ENCODE data around the gene DNASE1L1. TPM values are rescaled to one million over a fixed set of nuclear protein-coding genes. Genes with fewer than 3 reads are reported as not detected.

The DNASE1L1 gene
- total RNA-seq, 1 donor from 2014 or later, result 52.5 TPM

DNA sequence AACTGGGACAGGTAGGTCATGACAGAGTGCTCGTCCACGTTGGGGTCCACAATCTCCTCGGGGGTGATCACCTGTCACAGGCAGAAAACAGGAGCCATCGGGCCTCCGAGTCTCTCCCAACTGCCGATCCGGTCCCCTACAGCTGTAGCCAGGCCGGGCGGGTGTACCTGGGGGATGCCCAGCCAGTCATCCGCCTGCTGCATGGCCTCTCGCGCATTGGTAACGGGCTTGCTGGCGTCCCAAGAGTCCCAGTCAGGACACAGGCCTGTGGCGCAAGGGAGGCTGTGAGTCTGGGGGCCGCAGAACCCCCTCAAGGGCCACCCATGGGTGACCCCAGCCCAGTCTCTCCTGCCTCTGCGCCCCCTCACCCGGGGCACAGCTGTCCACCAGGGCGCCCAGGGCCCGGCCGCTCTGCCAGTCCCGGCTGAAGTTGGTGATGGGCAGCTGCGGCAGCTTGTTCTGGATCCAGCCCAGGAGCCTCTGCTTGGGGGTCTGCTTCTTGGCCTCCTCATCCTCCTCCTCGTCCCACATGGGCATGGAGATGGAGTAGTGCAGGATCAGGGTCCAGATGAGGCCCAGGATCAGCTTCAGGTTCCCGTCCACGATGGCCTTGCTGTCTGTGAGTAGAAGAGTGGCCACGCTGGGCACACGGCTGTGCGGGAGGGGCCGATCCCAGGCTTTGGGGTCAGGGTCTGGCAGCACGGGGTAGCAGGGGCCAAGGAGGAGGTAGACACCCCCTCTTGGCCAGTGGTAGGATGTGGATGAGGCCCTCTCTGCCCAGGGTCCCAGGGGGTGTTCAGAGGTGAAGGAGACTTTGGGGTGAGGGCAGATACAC lies 41.4 kb downstream of the DNASE1L1 start:
- intact Hi-C loops (cut with DNase I), result no loop called here

GRCh38 chrX:154366666-154367055 lies 42.4 kb downstream of the DNASE1L1 start:
- H3K9me3 ChIP-seq, result no peaks in the 10 kb centered on the region
- DNase-seq (ENCODE audit: low spot score in 2 of 2), result no peak
- intact Hi-C loops (cut with DNase I), result no loop called here
- peaks cover 67 to 83% of the 10 kb centered on the region in 2 donors for H3K36me3 ChIP-seq
- peak overlapping the region; percentile 91 to 94 for H3K27ac ChIP-seq
- H3K4me3 ChIP-seq, result peak overlapping the region in 1 of 2 donors; percentile 91
- peaks cover 7 to 12% of the 10 kb centered on the region in 2 donors for H3K4me1 ChIP-seq
- TF ChIP-seq, protein P1, sequence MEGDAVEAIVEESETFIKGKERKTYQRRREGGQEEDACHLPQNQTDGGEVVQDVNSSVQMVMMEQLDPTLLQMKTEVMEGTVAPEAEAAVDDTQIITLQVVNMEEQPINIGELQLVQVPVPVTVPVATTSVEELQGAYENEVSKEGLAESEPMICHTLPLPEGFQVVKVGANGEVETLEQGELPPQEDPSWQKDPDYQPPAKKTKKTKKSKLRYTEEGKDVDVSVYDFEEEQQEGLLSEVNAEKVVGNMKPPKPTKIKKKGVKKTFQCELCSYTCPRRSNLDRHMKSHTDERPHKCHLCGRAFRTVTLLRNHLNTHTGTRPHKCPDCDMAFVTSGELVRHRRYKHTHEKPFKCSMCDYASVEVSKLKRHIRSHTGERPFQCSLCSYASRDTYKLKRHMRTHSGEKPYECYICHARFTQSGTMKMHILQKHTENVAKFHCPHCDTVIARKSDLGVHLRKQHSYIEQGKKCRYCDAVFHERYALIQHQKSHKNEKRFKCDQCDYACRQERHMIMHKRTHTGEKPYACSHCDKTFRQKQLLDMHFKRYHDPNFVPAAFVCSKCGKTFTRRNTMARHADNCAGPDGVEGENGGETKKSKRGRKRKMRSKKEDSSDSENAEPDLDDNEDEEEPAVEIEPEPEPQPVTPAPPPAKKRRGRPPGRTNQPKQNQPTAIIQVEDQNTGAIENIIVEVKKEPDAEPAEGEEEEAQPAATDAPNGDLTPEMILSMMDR (IDR thresholded peaks at IDR 0.05), result no peak
- no peaks in the 10 kb centered on the region for H3K27me3 ChIP-seq

More for the DNA sequence above, 41.4 kb downstream of the DNASE1L1 start:
- H3K4me3 ChIP-seq, result peak overlapping the region; percentile 64 to 91
- H3K27ac ChIP-seq, result peak overlapping the region; percentile 91 to 94
- H3K27me3 ChIP-seq, result no peaks in the 10 kb centered on the region
- no peak for DNase-seq (ENCODE audit: low spot score in 2 of 2)
- H3K36me3 ChIP-seq, result peaks cover 64 to 81% of the 10 kb centered on the region in 2 donors
- TF ChIP-seq, protein P1 (IDR thresholded peaks at IDR 0.05), result no peak
- H3K9me3 ChIP-seq, result no peaks in the 10 kb centered on the region
- H3K4me1 ChIP-seq, result peaks cover 7 to 12% of the 10 kb centered on the region in 2 donors

DNA sequence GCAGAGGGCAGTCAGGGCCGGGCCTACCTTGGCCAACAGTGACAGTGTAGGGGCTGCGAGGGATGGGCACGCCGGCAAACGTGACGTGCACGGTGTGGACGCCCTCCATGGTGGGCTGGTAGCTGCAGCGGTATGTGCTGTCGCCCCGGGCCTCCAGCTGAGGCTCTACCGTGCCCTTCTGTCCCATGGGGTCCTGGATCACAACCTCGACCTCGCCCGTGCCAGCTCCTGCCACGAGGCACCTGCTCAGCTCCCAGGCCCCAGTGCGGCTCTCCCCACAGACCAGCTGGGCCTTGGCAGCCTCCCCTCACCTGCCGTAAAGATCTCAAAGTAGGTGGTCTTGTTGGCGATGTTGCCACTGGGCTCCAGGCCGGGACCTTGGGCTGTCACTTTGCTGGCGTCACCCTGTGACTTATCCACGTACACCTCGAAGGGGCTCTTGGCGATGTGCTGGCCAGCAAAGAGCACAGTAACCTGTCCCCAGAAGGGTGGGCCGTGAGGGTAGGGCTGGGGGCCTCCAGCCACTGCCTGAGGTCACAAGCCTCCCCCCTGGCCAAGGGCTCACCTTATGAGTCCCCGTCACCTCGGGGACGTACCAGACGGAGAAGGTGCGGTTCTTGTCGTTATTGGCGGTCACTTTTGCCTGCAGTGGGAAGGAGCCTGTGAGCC lies 42.9 kb downstream of the DNASE1L1 start:
- TF ChIP-seq, protein P1 (IDR thresholded peaks at IDR 0.05), result no peak
- peak overlapping the region in 1 of 2 donors; percentile 91 for H3K4me3 ChIP-seq
- no peak for DNase-seq (ENCODE audit: low spot score in 2 of 2)
- H3K36me3 ChIP-seq, result peaks cover 72 to 87% of the 10 kb centered on the region in 2 donors
- H3K27ac ChIP-seq, result peak overlapping the region; percentile 91 to 94
- H3K27me3 ChIP-seq, result no peaks in the 10 kb centered on the region
- intact Hi-C loops (cut with DNase I), result no loop called here
- no peaks in the 10 kb centered on the region for H3K9me3 ChIP-seq
- peaks cover 7 to 12% of the 10 kb centered on the region in 2 donors for H3K4me1 ChIP-seq

DNA sequence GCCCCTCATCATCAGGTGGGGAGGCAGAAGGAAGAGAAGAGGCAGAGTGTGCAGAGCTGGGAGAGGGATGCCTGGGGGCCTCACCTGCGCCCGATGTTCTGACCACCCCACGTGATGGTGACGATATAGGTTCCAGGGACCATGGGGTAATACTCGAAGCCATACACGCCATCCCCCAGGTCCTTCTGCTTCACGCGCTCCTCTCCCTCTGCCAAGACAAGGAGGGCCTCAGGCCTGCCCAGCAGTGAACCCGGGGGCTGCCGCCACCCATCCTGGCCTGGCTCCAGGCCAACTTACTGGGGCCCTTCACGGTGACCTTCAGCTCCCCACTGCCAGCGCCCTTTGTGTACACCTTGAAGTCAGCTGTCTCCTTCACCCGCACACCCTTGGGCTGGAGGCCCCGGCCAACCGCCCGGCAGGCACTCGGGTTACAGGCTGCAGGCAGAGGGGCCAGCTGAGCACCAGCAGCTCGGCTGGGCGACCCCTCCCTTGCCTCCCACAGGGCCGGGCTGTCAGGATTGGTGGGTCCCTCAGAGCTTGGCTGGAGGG lies 43.9 kb downstream of the DNASE1L1 start:
- Histone ChIP-seq H3K9me3 (no peaks in the 10 kb centered on the region), H3K4me1 (peaks cover 7 to 15% of the 10 kb centered on the region in 2 donors), H3K27ac (peak overlapping the region; percentile 20 to 94), H3K4me3 (peak overlapping the region in 1 of 2 donors; percentile 91), H3K27me3 (no peaks in the 10 kb centered on the region), H3K36me3 (peaks cover 68 to 84% of the 10 kb centered on the region in 2 donors)
- no peak for DNase-seq (ENCODE audit: low spot score in 2 of 2)
- intact Hi-C loops (cut with DNase I), result no loop called here
- TF ChIP-seq, protein P1 (IDR thresholded peaks at IDR 0.05), result no peak

DNA sequence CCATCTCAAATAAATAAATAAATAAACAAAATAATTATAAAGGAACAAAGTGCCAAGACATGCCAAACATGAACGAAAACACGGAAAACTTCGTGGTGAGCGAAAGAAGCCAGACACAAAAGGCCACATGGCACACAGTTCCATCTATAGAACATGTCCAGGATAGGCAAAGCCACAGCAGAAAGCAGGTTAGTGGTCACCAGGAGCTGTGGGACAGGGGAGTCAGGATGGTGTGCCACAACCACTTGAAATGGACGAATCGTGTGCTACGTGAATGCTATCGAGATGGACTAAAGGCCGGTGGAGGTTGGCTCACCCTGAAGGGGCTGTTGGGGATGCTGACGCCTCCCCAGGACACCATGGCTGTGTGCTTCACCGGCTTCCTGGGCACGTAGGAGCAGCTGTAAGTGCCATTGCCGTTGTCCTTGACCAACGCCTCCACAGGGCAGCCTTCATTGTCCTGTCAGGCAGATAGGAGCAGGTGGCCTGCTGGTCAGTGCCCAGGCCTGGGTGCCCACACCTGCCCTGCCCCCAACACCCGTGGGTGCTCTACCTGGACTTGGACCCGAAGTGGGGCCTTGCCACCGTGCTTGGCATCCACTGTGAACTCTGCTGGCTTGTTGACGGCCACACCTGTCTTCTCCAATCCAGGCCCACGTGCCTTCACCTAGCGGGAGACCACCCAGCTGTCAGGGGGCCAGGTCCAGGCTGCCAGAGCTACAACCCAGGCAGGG lies 45.2 kb downstream of the DNASE1L1 start:
- peak overlapping the region in 1 of 2 donors; percentile 27 for H3K27ac ChIP-seq

More for the DNA sequence above, 45.2 kb downstream of the DNASE1L1 start:
- Histone ChIP-seq H3K27me3 (no peaks in the 10 kb centered on the region), H3K4me1 (peaks cover 7 to 20% of the 10 kb centered on the region in 2 donors), H3K9me3 (no peaks in the 10 kb centered on the region), H3K36me3 (peaks cover 76 to 89% of the 10 kb centered on the region in 2 donors), H3K4me3 (no peak overlapping the region)
- TF ChIP-seq, protein P1 (IDR thresholded peaks at IDR 0.05), result no peak
- intact Hi-C loops (cut with DNase I), result no loop called here
- no peak for DNase-seq (ENCODE audit: low spot score in 2 of 2)
